Endothelial cell of hepatic sinusoid (primary cell): Measurements from ENCODE around the gene RPGRIP1.
"Not testable (repeated sequence)": the region's sequence is repeated elsewhere in the genome, so short reads cannot be mapped to it uniquely, and the experiment has no call there.

ENCODE experiments used
- in situ Hi-C: cut with HindIII; loops from 2 replicates; pipeline ENCODE4 v1.10.0; 2017; ENCODE audit warnings: low sequenced_read_pairs

Gene RPGRIP1

GRCh38 chr14:21299562-21300130, 19.8 kb downstream of the RPGRIP1 start:
- in situ Hi-C loops = no loop called here

- in situ Hi-C loops = no loop called here
These were observed 21.0 kb downstream of the RPGRIP1 start for GRCh38 chr14:21300892-21301291.

- in situ Hi-C loops = no loop called here
These were observed 22.3 kb downstream of the RPGRIP1 start for GRCh38 chr14:21302013-21302835.

- in situ Hi-C loops = not testable (repeated sequence)
These were observed 22.9 kb downstream of the RPGRIP1 start for GRCh38 chr14:21302836-21303140.

GRCh38 chr14:21307637-21308036, 27.8 kb downstream of the RPGRIP1 start:
- in situ Hi-C loops = no loop called here

- in situ Hi-C loops = no loop called here
These were observed 28.2 kb downstream of the RPGRIP1 start for GRCh38 chr14:21308132-21308478.

- in situ Hi-C loops = no loop called here
These were observed 28.8 kb downstream of the RPGRIP1 start for GRCh38 chr14:21308479-21309237.

GRCh38 chr14:21309238-21309636, 29.4 kb downstream of the RPGRIP1 start:
- in situ Hi-C loops = no loop called here

GRCh38 chr14:21309956-21310355, 30.1 kb downstream of the RPGRIP1 start:
- in situ Hi-C loops = no loop called here

GRCh38 chr14:21311614-21312013, 31.7 kb downstream of the RPGRIP1 start:
- in situ Hi-C loops = no loop called here

GRCh38 chr14:21313512-21313911, 33.6 kb downstream of the RPGRIP1 start:
- in situ Hi-C loops = no loop called here

- in situ Hi-C loops = no loop called here
These were observed 37.5 kb downstream of the RPGRIP1 start for GRCh38 chr14:21317398-21317797.

GRCh38 chr14:21320913-21321312, 41.0 kb downstream of the RPGRIP1 start:
- in situ Hi-C loops = no loop called here

- in situ Hi-C loops = no loop called here
These were observed 42.8 kb downstream of the RPGRIP1 start for GRCh38 chr14:21322716-21323115.

GRCh38 chr14:21326972-21327371, 47.1 kb downstream of the RPGRIP1 start:
- in situ Hi-C loops = no loop called here
